ENCODE results near the gene TXNRD2. TPM values are rescaled to one million over a fixed set of nuclear protein-coding genes. Genes with fewer than 3 reads are reported as not detected.

Gene TXNRD2
- total RNA-seq, 2 experiments from 2014 or later, result 24.7 to 28.9 TPM

- no TSS peak for BruUV-seq (replicated peaks)
- POLR2A ChIA-PET, result no interaction called here
- peaks cover 8% of the 10 kb centered on the region for H3K4me1 ChIP-seq (ENCODE audit: insufficient read depth, low read length, poor library complexity, severe bottlenecking)
- H3K79me2 ChIP-seq (ENCODE audit: insufficient read depth, low read depth, low read length), result no peaks in the 10 kb centered on the region
- DNase-seq (ENCODE audit: low spot score), result no peak
- H2AFZ ChIP-seq (ENCODE audit: low read length), result no peak overlapping the region
- H3K36me3 ChIP-seq (ENCODE audit: insufficient read depth, low read length), result no peaks in the 10 kb centered on the region
- H3K4me2 ChIP-seq (ENCODE audit: low read length), result no peak overlapping the region
- H3K9me3 ChIP-seq (ENCODE audit: low read length), result no peaks in the 10 kb centered on the region
- H3K9me2 ChIP-seq (ENCODE audit: insufficient read depth, low read length), result no peaks in the 10 kb centered on the region
- H4K20me1 ChIP-seq (ENCODE audit: insufficient read depth, low read length), result no peaks in the 10 kb centered on the region
- no peak overlapping the region for H3K27ac ChIP-seq (ENCODE audit: low read depth, low read length, poor library complexity, severe bottlenecking)
- H3K4me3 ChIP-seq (ENCODE audit: low read depth, low read length, poor library complexity, severe bottlenecking), result no peak overlapping the region
- TF ChIP-seq CTCF (conservative IDR thresholded peaks at IDR 0.05; ENCODE audit: low read length) (no peak), EZH2phosphoT487 (IDR thresholded peaks at IDR 0.05; ENCODE audit: borderline replicate concordance, low read depth, low read length) (no peak)
- CTCF ChIA-PET (ENCODE audit: unreplicated experiment), result no interaction called here
- intact Hi-C loops (cut with micrococcal nuclease; ENCODE audit: unreplicated experiment), result no loop called here
Observed at GRCh38 chr22:19878461-19879245, 63.0 kb downstream of the TXNRD2 start.

- POLR2A ChIA-PET, result no interaction called here
- BruUV-seq (replicated peaks), result no TSS peak
Observed at GRCh38 chr22:19877626-19878339, 63.8 kb downstream of the TXNRD2 start.

More at GRCh38 chr22:19877626-19878339, 63.8 kb downstream of the TXNRD2 start:
- Histone ChIP-seq H3K4me2 (ENCODE audit: low read length) (no peak overlapping the region), H3K27ac (ENCODE audit: low read depth, low read length, poor library complexity, severe bottlenecking) (no peak overlapping the region), H3K36me3 (ENCODE audit: insufficient read depth, low read length) (no peaks in the 10 kb centered on the region), H3K4me3 (ENCODE audit: low read depth, low read length, poor library complexity, severe bottlenecking) (no peak overlapping the region), H3K4me1 (ENCODE audit: insufficient read depth, low read length, poor library complexity, severe bottlenecking) (peaks cover 11% of the 10 kb centered on the region), H3K79me2 (ENCODE audit: insufficient read depth, low read depth, low read length) (no peaks in the 10 kb centered on the region), H3K9me3 (ENCODE audit: low read length) (no peaks in the 10 kb centered on the region), H3K9me2 (ENCODE audit: insufficient read depth, low read length) (no peaks in the 10 kb centered on the region), H4K20me1 (ENCODE audit: insufficient read depth, low read length) (no peaks in the 10 kb centered on the region), H2AFZ (ENCODE audit: low read length) (no peak overlapping the region)
- CTCF ChIA-PET (ENCODE audit: unreplicated experiment), result no interaction called here
- intact Hi-C loops (cut with micrococcal nuclease; ENCODE audit: unreplicated experiment), result no loop called here
- no peak for DNase-seq (ENCODE audit: low spot score)
- TF ChIP-seq CTCF (conservative IDR thresholded peaks at IDR 0.05; ENCODE audit: low read length) (no peak), EZH2phosphoT487 (IDR thresholded peaks at IDR 0.05; ENCODE audit: borderline replicate concordance, low read depth, low read length) (no peak)

Measured in OCI-LY7 (cell line).